HG03558 (cell line): ENCODE measurements around the gene EGFLAM.
"Not testable (repeated sequence)": the region's sequence is repeated elsewhere in the genome, so short reads cannot be mapped to it uniquely, and the experiment has no call there.

Source experiments
- ATAC-seq: cut with Tn5 transposase; IDR thresholded peaks from one replicate; pipeline ENCODE4 v1.9.1; 2021; ENCODE audit warnings: moderate number of reproducible peaks; ENCODE audit not compliant: unreplicated experiment; ENCODE audit errors: extremely low read depth

The EGFLAM gene

GRCh38 chr5:38321978-38322377, 63.6 kb downstream of the EGFLAM start:
- ATAC-seq = no peak

DNA sequence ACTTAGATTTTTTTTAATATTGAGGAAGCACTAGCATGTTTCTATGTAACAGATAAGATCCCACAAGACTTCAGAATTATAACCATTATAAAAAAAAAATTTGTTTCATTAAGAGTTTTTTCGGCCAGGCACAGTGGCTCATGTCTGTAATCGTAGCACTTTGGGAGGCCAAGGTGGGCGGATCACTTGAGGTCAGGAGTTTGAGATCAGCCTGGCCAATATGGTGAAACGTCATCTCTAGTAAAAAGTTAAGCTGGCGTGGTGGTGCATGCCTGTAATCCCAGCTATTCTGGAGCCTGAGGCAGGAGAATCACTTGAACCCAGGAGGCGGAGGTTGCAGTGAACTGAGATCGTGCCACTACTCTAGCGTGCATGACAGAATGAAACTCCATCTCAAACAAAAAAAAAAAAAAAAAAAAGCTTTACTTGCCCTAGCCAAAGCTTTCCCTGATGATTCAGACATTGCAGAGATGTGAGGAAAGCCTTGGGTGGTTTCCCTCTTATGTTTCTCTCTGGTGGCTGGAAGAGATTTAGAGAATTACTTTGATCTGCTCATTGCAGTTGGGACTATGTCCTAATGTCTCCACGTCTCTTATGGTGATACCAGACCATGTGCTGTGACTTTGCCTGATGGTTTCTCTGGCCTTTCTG, 65.4 kb downstream of the EGFLAM start:
- ATAC-seq = no peak

DNA sequence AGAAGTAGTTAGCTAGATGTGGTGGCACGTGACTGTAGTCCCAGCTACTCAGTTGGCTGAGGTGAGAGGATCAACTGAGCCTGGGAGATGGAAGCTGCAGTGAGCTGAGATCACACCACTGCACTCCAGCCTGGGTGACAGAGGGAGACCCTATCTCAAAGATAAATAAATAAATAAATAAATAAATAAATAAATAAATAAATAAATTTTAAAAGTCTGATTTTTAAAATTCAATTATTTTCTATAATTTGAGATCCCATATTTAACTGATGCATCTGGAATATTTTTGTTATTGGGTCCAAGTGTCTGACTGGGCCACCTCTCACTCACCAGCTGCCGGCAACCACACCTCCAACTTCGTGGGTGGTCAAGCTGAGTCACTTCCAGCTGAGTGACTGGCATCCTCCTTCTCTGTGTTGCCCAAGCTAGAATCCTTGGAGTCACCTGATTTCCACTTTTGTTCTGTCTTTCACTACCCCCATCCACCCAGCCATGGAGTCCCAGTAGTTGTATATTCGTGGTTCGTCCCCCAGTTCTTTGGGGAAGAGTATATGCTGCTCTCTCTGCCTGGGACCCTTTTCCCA, 70.9 kb downstream of the EGFLAM start:
- no peak for ATAC-seq

DNA sequence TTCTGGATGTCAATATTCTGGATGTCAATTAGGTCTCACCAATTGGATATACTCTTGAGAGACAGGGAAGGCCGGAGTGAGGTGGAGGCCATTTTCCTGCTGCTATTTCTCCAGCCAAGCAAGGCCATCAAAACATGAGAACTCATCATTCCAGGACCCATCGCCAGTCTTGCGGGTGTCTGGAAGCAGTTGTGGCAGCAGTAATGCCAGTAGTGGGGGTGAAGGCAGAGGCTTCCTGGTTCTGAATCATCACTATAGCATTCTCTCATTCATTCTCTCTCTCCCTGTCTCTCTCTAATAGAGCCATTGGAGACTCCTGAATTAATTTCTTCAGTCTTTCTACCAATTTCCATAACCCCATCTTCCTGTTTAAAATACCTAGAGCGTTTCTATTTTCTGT, 71.8 kb downstream of the EGFLAM start:
- no peak for ATAC-seq

DNA sequence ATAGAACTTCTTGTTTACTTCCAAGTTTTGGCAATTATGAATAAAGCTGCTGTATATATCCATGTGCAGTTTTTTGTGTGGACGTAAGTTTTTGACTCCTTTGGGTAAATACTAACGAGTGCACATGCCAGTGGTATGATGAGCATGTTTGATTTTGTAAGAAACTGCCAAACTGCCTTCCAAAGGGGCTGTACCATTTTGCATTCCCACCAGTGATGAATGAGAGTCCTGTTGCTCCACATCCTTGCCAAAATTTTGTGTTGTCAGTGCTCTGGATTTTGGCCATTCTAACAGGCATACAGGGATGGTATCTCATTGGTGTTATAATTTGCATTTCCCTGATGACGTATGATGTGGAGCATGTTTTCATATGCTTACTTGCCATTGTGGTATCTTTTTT, 73.5 kb downstream of the EGFLAM start:
- no peak for ATAC-seq

DNA sequence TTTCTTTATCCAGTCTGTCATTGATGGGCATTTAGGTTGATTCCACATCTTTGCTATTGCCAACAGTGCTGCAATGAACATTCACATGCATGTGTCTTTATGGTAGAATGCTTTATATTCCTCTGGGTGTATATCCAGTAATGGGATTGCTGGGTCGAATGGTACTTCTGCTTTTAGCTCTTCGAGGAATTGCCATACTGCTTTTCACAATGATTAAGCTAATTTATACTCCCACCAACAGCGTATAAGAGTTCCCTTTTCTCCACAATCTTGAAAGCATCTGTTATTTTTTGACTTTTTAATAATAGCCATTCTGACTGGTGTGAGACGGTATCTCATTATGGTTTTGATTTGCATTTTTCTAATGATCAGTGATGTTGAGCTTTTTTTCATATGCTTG, 74.8 kb downstream of the EGFLAM start:
- not testable (repeated sequence) for ATAC-seq

GRCh38 chr5:38338455-38338854, 80.1 kb downstream of the EGFLAM start:
- no peak for ATAC-seq

DNA sequence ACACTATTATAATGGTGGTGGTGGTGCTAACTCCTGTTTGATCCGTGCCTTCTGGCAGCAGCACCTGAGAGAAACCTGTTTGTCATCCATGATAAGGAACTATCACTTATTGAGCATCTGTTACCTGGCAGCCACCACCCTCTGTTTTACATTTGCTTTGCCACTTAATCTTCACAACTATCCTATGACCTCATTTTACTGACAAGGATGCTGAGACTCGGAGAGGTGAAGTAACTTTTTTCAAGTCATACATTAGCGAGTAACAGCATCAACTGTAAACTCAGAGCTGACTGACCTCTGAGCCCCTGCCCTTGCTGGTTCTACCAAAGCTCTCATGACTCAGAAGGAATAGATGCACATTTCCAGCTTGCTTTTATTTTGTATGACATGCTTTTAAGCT, 81.1 kb downstream of the EGFLAM start:
- no peak for ATAC-seq

GRCh38 chr5:38341056-38341455, 82.7 kb downstream of the EGFLAM start:
- no peak for ATAC-seq

DNA sequence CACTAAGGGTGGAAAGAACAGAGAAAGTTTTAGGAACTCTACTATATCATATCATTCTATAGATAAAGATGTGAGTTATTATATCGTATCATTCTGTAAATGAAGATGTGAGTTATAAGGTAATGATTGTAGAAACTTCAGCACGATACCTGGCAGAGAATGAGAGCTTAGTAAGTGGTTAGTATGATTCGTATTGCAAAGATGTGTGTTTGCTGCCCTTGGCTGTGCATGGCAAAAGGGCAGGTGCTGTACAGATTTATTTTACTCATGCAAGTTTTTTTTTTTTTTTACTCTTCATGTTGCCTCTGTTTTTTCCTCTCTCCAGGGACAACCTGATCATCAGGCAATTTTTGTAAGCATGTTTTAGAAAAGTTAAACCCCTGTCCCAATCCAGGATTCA, 83.3 kb downstream of the EGFLAM start:
- ATAC-seq = no peak

DNA sequence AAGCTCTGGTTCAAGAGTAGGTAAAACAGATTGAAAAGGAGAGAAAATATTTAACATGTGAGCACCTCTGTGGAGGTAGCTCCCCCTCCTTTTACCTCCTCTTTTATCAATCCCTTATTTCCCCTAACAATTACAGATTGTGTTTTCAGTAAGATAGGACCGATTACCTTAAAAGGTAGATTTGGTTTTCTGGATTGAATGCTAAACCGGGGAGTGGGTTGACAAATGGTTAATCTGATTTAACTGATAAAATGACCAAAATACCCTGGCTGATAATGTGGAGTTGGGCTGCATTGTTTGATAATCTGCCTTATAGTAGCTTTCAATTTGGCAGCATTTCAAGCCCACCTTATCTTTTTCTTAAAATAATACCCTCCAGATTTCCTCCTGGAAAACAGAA, 83.9 kb downstream of the EGFLAM start:
- no peak for ATAC-seq

GRCh38 chr5:38344891-38345290, 86.5 kb downstream of the EGFLAM start:
- ATAC-seq = no peak

GRCh38 chr5:38346593-38346992, 88.2 kb downstream of the EGFLAM start:
- ATAC-seq = no peak

DNA sequence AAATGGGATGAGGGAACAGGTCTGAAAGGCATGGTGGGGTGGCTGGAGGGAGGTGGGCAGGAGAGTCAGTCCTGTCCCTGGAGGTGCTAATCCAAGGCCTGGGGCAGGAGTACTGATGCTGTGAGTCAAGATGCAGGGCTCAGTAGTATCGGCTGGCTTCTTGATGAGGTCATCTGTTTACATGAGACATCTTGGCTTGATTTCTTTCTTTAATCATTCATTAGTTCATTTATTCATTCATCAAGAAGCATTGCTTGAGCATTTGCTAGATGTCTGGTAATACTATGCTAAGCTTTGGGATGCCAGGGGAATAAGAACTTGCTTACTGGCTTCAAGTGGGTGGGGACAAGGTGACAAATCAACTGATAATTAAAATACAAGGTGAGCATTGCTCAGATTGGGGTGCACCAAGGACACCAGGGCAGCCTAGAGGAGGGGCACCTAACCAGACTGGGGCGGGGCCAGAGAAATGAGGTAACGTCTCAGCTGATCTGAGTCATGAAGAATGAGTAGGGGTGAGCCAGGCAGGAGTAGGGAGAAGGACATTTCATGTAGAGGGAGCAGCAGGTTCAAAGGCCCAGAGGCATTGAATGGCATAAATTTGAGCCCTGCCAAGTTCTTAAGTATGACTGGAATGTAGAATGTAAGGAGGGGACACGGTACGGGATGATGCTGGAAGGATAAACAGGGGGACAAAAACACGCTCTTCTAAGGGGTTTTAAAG, 88.8 kb downstream of the EGFLAM start:
- no peak for ATAC-seq

DNA sequence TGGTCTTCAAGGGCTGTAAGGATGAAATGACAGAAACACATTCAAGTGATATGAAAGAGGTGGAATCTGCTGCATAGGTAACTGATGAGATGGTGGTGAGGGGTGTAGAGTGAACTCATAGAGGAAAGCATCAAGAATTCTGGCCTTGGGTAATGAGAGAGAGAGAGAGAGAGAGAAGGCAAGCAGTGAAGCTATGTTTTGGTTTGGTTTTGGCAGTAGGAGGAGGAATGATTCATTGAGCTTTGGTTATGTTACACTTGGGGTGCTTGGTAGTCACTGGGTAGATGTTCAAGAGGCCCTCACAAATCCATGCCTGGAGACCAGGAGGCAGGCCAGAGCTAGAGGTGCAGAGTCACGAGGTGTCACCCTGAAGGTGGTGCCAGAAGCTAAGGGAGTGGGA, 89.5 kb downstream of the EGFLAM start:
- no peak for ATAC-seq

DNA sequence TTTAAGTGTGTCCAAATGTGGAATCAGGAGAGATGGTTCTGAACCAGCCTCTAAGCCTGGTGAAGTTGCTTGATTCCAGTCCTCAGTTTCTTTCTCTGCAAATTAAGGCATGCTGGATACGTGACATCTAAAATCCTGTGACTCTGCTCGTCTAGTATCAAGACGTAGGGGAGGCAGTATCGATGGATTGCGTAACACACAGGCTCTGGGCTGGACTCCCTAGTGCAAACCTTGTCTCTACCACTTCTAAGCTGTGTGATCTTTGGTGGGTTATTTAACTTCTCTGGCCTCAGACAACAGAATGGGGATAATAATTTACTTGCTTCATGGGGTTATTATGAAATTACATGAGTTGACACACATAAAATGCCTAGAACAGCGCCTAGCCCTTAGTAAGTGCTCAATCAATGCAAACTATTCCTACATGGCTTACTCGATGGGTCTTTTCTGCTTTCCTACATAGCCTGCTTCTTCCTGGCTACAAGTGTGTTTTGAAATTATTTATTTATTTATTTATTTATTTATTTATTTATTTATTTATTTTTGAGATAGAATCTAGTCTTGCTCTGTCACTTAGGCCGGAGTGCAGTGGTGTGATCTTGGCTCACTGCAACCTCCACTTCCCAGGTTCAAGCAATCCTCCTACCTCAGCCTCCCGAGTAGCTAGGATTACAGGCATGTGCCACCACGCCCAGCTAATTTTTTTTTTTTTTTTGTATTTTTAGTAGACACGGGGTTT, 102.1 kb downstream of the EGFLAM start:
- no peak for ATAC-seq

- ATAC-seq = no peak
Observed at GRCh38 chr5:38362713-38363112, 104.4 kb downstream of the EGFLAM start.

- ATAC-seq = no peak
Observed at GRCh38 chr5:38364825-38365224, 106.5 kb downstream of the EGFLAM start.

DNA sequence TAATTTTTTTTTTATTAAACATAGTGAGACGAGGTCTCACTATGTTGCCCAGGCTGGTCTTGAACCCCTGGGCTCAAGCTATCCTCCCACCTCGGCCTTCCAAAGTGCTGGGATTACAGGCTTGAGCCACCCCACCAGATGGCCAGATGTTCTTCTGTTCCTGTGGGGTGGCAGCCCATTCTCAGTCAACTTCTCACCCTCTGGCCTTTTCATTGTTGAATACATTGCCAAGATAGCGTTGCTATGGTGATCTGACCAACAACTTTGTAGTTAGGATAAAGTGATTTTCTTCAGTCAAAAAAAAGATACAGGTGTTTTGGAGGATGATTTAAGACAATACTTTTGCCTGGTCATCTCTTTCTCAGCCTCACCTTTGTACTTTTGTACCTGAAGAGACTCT, 109.1 kb downstream of the EGFLAM start:
- ATAC-seq = no peak

DNA sequence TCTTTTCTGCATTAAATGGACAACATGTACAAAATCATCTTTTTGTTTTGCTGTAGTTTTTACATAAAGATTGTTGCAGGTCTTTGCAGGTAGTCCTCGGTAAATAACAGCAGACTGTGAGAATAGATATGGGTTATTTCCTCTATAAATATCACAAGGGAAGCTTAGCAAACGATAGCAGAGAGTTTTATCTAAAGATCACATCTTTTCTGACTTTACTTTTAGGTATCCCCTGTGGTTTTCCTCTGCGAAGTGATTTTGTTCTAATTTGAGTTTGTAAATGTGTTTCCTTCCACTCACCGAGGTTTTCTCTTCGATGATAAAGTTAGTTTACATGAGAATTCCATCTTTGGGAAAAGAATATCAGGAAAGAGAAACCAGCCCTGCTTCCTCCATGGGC, 109.6 kb downstream of the EGFLAM start:
- ATAC-seq = no peak

DNA sequence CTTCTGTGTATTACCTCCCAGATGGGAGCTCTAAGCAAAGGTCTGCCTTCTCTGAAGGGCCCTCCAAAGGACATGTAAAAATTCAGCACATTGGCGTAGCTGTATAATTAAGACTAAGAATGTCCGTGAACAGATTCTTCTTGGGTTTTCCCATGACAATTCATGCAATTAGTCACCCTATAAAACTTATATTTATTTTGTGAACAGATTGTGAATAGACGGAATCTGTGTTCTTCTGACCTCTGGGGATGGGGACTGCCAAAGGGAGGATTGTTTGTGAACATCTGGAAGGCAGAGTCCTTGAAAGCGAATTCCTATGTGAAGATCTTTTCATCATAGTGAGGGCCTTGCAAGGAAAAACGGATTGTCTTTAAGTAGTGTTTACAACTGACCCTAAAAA, 111.3 kb downstream of the EGFLAM start:
- no peak for ATAC-seq
